Trophoblast cell (in vitro differentiated cells and primary cell): Measurements from ENCODE around the gene CD37.

Experiments
- DNase-seq, 2 donors: peaks; one replicate each; pipeline ENCODE4 v3.0.0-alpha.2; 2016
- H2AFZ ChIP-seq: 2 replicates; pipeline ENCODE4 v1.6.1; 2013; ENCODE audit warnings: low read length, moderate library complexity, mild to moderate bottlenecking; ENCODE audit not compliant: insufficient read depth, poor library complexity
- H2AK5ac ChIP-seq: 2 replicates; pipeline ENCODE4 v1.6.1; 2013; ENCODE audit warnings: mild to moderate bottlenecking, low read length
- H2BK120ac ChIP-seq: 2 replicates; pipeline ENCODE4 v1.6.1; 2013; ENCODE audit warnings: low read length, mild to moderate bottlenecking, moderate library complexity; ENCODE audit not compliant: insufficient read depth, poor library complexity
- H2BK12ac ChIP-seq: 2 replicates; pipeline ENCODE4 v1.6.1; 2013; ENCODE audit warnings: mild to moderate bottlenecking, low read length, moderate library complexity
- H2BK5ac ChIP-seq: 2 replicates; pipeline ENCODE4 v1.6.1; 2013; ENCODE audit warnings: low read length, low read depth, moderate library complexity, mild to moderate bottlenecking; ENCODE audit not compliant: poor library complexity
- H3K14ac ChIP-seq: 2 replicates; pipeline ENCODE4 v1.6.1; 2013; ENCODE audit warnings: mild to moderate bottlenecking, low read length
- H3K18ac ChIP-seq: 2 replicates; pipeline ENCODE4 v1.6.1; 2013; ENCODE audit warnings: mild to moderate bottlenecking, low read length
- H3K23ac ChIP-seq: 2 replicates; pipeline ENCODE4 v1.6.1; 2013; ENCODE audit warnings: low read length
- H3K27ac ChIP-seq: 2 replicates; pipeline ENCODE4 v1.5.1; 2013; ENCODE audit warnings: low read depth, mild to moderate bottlenecking, inconsistent platforms, low read length, moderate library complexity
- H3K27me3 ChIP-seq: 2 replicates; pipeline ENCODE4 v1.6.1; 2013; ENCODE audit warnings: inconsistent platforms, mild to moderate bottlenecking, low read length, moderate library complexity; ENCODE audit not compliant: insufficient read depth
- H3K36me3 ChIP-seq, 2 experiments: 1 replicate in 1 of 2; 2 replicates in 1 of 2; pipeline ENCODE4 v1.6.1; 2013; ENCODE audit warnings: low read length in 2 of 2, mild to moderate bottlenecking in 2 of 2, moderate library complexity in 1 of 2; ENCODE audit not compliant: insufficient read depth in 2 of 2, control insufficient read depth in 1 of 2
- H3K4ac ChIP-seq: 2 replicates; pipeline ENCODE4 v1.6.1; 2013; ENCODE audit warnings: low read depth, mild to moderate bottlenecking, low read length, moderate library complexity
- H3K4me1 ChIP-seq, 2 experiments: 1 replicate in 1 of 2; 2 replicates in 1 of 2; pipeline ENCODE4 v1.6.1; 2013; ENCODE audit warnings: low read length in 2 of 2, mild to moderate bottlenecking in 2 of 2, moderate library complexity in 1 of 2; ENCODE audit not compliant: insufficient read depth in 2 of 2, control insufficient read depth in 1 of 2
- H3K4me2 ChIP-seq: 2 replicates; pipeline ENCODE4 v1.6.1; 2013; ENCODE audit warnings: inconsistent platforms, mild to moderate bottlenecking, low read length, moderate library complexity
- H3K4me3 ChIP-seq: 2 replicates; pipeline ENCODE4 v1.5.1; 2013; ENCODE audit warnings: mild to moderate bottlenecking, low read depth, low read length, inconsistent platforms
- H3K79me1 ChIP-seq: one replicate; pipeline ENCODE4 v1.6.1; 2013; ENCODE audit warnings: low read length
- H3K79me2 ChIP-seq: 2 replicates; pipeline ENCODE4 v1.6.1; 2013; ENCODE audit warnings: low read length, mild to moderate bottlenecking; ENCODE audit not compliant: control insufficient read depth, insufficient read depth, poor library complexity
- H3K9ac ChIP-seq: 2 replicates; pipeline ENCODE4 v1.6.1; 2013; ENCODE audit warnings: mild to moderate bottlenecking, low read length
- H3K9me3 ChIP-seq: 2 replicates; pipeline ENCODE4 v1.6.1; 2013; ENCODE audit warnings: low read depth, mild to moderate bottlenecking, control low read depth, inconsistent platforms, low read length; ENCODE audit not compliant: insufficient read depth
- H4K12ac ChIP-seq: 2 replicates; pipeline ENCODE4 v1.6.1; 2013; ENCODE audit warnings: low read depth, mild to moderate bottlenecking, low read length, moderate library complexity
- H4K8ac ChIP-seq: 2 replicates; pipeline ENCODE4 v1.6.1; 2013; ENCODE audit warnings: low read depth, mild to moderate bottlenecking, low read length, moderate library complexity
- H4K91ac ChIP-seq: one replicate; pipeline ENCODE4 v1.6.1; 2013; ENCODE audit warnings: low read depth, mild to moderate bottlenecking, low read length, moderate library complexity
- WGBS: extraction: QIAGEN DNeasy Blood & Tissue Kit; methylation state at CpG from one replicate; pipeline ENCODE4 v1.1.7; 2013; ENCODE audit warnings: missing lambda C conversion rate; ENCODE audit not compliant: insufficient read length, insufficient coverage; ENCODE audit errors: extremely low coverage; 5-methylcytosine and 5-hydroxymethylcytosine counted together

The CD37 gene

GRCh38 chr19:49359851-49360820 is 24.9 kb downstream of the CD37 start:
- H3K27ac ChIP-seq = no peak overlapping the region
- H3K36me3 ChIP-seq = peaks cover 39 to 44% of the 10 kb centered on the region in 2 experiments
- peak overlapping the region; percentile 35 for H3K9ac ChIP-seq
- H3K27me3 ChIP-seq = no peaks in the 10 kb centered on the region
- H3K23ac ChIP-seq = no peak overlapping the region
- peak overlapping the region; percentile 99 for H4K8ac ChIP-seq
- H3K14ac ChIP-seq = peak overlapping the region; percentile 22
- peak overlapping the region; percentile 20 for H4K12ac ChIP-seq
- H3K4me2 ChIP-seq = peak overlapping the region; percentile 80
- H2AFZ ChIP-seq = no peak overlapping the region
- no peak overlapping the region for H3K4me3 ChIP-seq
- no peak overlapping the region for H2BK120ac ChIP-seq
- no peak overlapping the region for H2BK12ac ChIP-seq
- H3K79me1 ChIP-seq = peaks cover 14% of the 10 kb centered on the region
- peak overlapping the region; percentile 98 for H4K91ac ChIP-seq
- no peak overlapping the region for H2BK5ac ChIP-seq
- peaks cover 5 to 10% of the 10 kb centered on the region in 2 experiments for H3K4me1 ChIP-seq
- peak overlapping the region; percentile 46 for H3K4ac ChIP-seq
- H2AK5ac ChIP-seq = no peak overlapping the region
- H3K18ac ChIP-seq = no peak overlapping the region
- peaks cover 12% of the 10 kb centered on the region for H3K79me2 ChIP-seq
- DNase-seq = no peak
- H3K9me3 ChIP-seq = peaks cover 3% of the 10 kb centered on the region
- no CpG with 5 or more reads among the region's 17 CpGs for WGBS

- Histone ChIP-seq H2BK5ac (peak overlapping the region; percentile 90), H4K12ac (peak overlapping the region; percentile 99), H3K36me3 (peaks cover 30 to 31% of the 10 kb centered on the region in 2 experiments), H3K4ac (peak overlapping the region; percentile 98), H3K4me1 (peaks cover 5 to 10% of the 10 kb centered on the region in 2 experiments), H4K8ac (peak overlapping the region; percentile 99), H2AK5ac (peak overlapping the region; percentile 100), H3K27me3 (no peaks in the 10 kb centered on the region), H3K79me2 (peaks cover 12% of the 10 kb centered on the region), H3K4me3 (peak overlapping the region; percentile 98), H3K4me2 (peak overlapping the region; percentile 80), H3K9ac (peak overlapping the region; percentile 98), H3K27ac (peak overlapping the region; percentile 89), H2BK12ac (peak overlapping the region; percentile 42), H3K14ac (peak overlapping the region; percentile 99), H2BK120ac (peak overlapping the region; percentile 98), H4K91ac (peak overlapping the region; percentile 98), H2AFZ (peak overlapping the region; percentile 82), H3K9me3 (peaks cover 3% of the 10 kb centered on the region), H3K23ac (no peak overlapping the region), H3K18ac (peak overlapping the region; percentile 97), H3K79me1 (peaks cover 14% of the 10 kb centered on the region)
- no CpG with 5 or more reads among the region's 27 CpGs for WGBS
- DNase-seq = peak; percentile 21 to 57
Measured at GRCh38 chr19:49361438-49362047, 26.3 kb downstream of the CD37 start.

- Histone ChIP-seq H3K4me1 (peaks cover 3 to 7% of the 10 kb centered on the region in 2 experiments), H3K4ac (peak within 1 kb of the TSS; percentile 98), H2BK120ac (peak within 1 kb of the TSS; percentile 98), H4K91ac (peak within 1 kb of the TSS; percentile 98), H3K9ac (peak within 1 kb of the TSS; percentile 98), H3K9me3 (peaks cover 3% of the 10 kb centered on the region), H3K14ac (peak within 1 kb of the TSS; percentile 99), H3K79me1 (peaks cover 14% of the 10 kb centered on the region), H3K27me3 (no peaks in the 10 kb centered on the region), H4K12ac (peak within 1 kb of the TSS; percentile 99), H2AK5ac (peak within 1 kb of the TSS; percentile 100), H3K79me2 (peaks cover 12% of the 10 kb centered on the region), H3K18ac (peak within 1 kb of the TSS; percentile 97), H3K4me3 (peak within 1 kb of the TSS; percentile 98), H3K4me2 (peak within 1 kb of the TSS; percentile 80), H3K36me3 (peaks cover 24% of the 10 kb centered on the region in 2 experiments), H3K27ac (peak within 1 kb of the TSS; percentile 89), H2AFZ (peak within 1 kb of the TSS; percentile 82), H2BK12ac (peak within 1 kb of the TSS; percentile 42), H4K8ac (peak within 1 kb of the TSS; percentile 99), H3K23ac (no peak within 1 kb of the TSS), H2BK5ac (peak within 1 kb of the TSS; percentile 90)
- DNase-seq = peak in 1 of 2 donors; percentile 43
- WGBS = no CpG with 5 or more reads among the region's 52 CpGs
Measured at GRCh38 chr19:49362048-49362928, 27.1 kb downstream of the CD37 start, which contains the start of gene TEAD2. Gene TEAD2, minus strand, starts transcription at chr19:49362416. Its CDS starts 2,341 bp downstream, at chr19:49360075.

- H3K79me2 ChIP-seq = peaks cover 12% of the 10 kb centered on the region
- WGBS = no CpG with 5 or more reads among the region's 14 CpGs
- DNase-seq = peak; percentile 10 to 49
- H3K9ac ChIP-seq = no peak overlapping the region
- H4K8ac ChIP-seq = peak overlapping the region; percentile 70
- no peak overlapping the region for H3K23ac ChIP-seq
- peak overlapping the region; percentile 12 for H2BK5ac ChIP-seq
- H3K4me3 ChIP-seq = no peak overlapping the region
- no peak overlapping the region for H3K18ac ChIP-seq
- H3K14ac ChIP-seq = peak overlapping the region; percentile 41
- H3K27me3 ChIP-seq = no peaks in the 10 kb centered on the region
- H4K12ac ChIP-seq = peak overlapping the region; percentile 47
- H2AK5ac ChIP-seq = no peak overlapping the region
- no peak overlapping the region for H2BK120ac ChIP-seq
- peak overlapping the region; percentile 76 for H2AFZ ChIP-seq
- peak overlapping the region; percentile 24 for H3K27ac ChIP-seq
- H2BK12ac ChIP-seq = no peak overlapping the region
- H3K4me2 ChIP-seq = peak overlapping the region; percentile 80
- peaks cover 17 to 18% of the 10 kb centered on the region in 2 experiments for H3K36me3 ChIP-seq
- H4K91ac ChIP-seq = no peak overlapping the region
- peaks cover 0 to 4% of the 10 kb centered on the region in 2 experiments for H3K4me1 ChIP-seq
- H3K79me1 ChIP-seq = peaks cover 14% of the 10 kb centered on the region
- H3K4ac ChIP-seq = peak overlapping the region; percentile 34
- H3K9me3 ChIP-seq = peaks cover 3% of the 10 kb centered on the region
Measured at GRCh38 chr19:49362929-49363267, 27.7 kb downstream of the CD37 start.
